ENCODE results near the gene PAQR5.
A peak's percentile ranks its signal among the peaks of the same experiment; 100 is the strongest.

PAQR5 gene

GRCh38 chr15:69454953-69455352, 156.2 kb downstream of the PAQR5 start:
- Histone ChIP-seq H3K4me2 (ENCODE audit: low read length) (peak overlapping the region; percentile 93), H3K36me3 (ENCODE audit: insufficient read depth, low read length) (peaks cover 48% of the 10 kb centered on the region), H3K4me1 (ENCODE audit: insufficient read depth, low read length, severe bottlenecking) (peaks cover 28% of the 10 kb centered on the region), H3K9ac (ENCODE audit: low read length) (no peak overlapping the region; the same call in 1 of the 2 replicates), H3K27ac (ENCODE audit: low read depth, low read length, poor library complexity, severe bottlenecking) (no peak overlapping the region), H4K20me1 (ENCODE audit: insufficient read depth, low read length) (no peaks in the 10 kb centered on the region), H3F3A (ENCODE audit: insufficient read depth, low read length) (peaks cover 16% of the 10 kb centered on the region), H3K79me2 (ENCODE audit: insufficient read depth, low read length) (peaks cover 25% of the 10 kb centered on the region), H3K27me3 (ENCODE audit: insufficient read depth, low read length) (no peaks in the 10 kb centered on the region), H3K9me3 (ENCODE audit: low read length) (no peaks in the 10 kb centered on the region), H3K9me2 (ENCODE audit: low read depth, low read length) (no peaks in the 10 kb centered on the region), H2AFZ (ENCODE audit: low read length) (no peak overlapping the region), H3K4me3 (ENCODE audit: low read depth, low read length, poor library complexity, severe bottlenecking) (peak overlapping the region; percentile 100)
- TF ChIP-seq EZH2 (IDR thresholded peaks at IDR 0.05; ENCODE audit: borderline replicate concordance, low read length) (no peak), CTCF (IDR thresholded peaks at IDR 0.05; ENCODE audit: low read length) (no peak)

- no peaks in the 10 kb centered on the region for H3K9me2 ChIP-seq (ENCODE audit: low read depth, low read length)
- TF ChIP-seq EZH2 (IDR thresholded peaks at IDR 0.05; ENCODE audit: borderline replicate concordance, low read length) (no peak), CTCF (IDR thresholded peaks at IDR 0.05; ENCODE audit: low read length) (no peak)
- H2AFZ ChIP-seq (ENCODE audit: low read length), result no peak overlapping the region
- no peak overlapping the region for H3K27ac ChIP-seq (ENCODE audit: low read depth, low read length, poor library complexity, severe bottlenecking)
- H3K9me3 ChIP-seq (ENCODE audit: low read length), result no peaks in the 10 kb centered on the region
- no peak overlapping the region for H3K9ac ChIP-seq (ENCODE audit: low read length)
- H3K36me3 ChIP-seq (ENCODE audit: insufficient read depth, low read length), result peaks cover 48% of the 10 kb centered on the region
- H3K4me3 ChIP-seq (ENCODE audit: low read depth, low read length, poor library complexity, severe bottlenecking), result no peak overlapping the region
- peaks cover 16% of the 10 kb centered on the region for H3F3A ChIP-seq (ENCODE audit: insufficient read depth, low read length)
- H3K4me1 ChIP-seq (ENCODE audit: insufficient read depth, low read length, severe bottlenecking), result peaks cover 26% of the 10 kb centered on the region
- H3K27me3 ChIP-seq (ENCODE audit: insufficient read depth, low read length), result no peaks in the 10 kb centered on the region
- no peaks in the 10 kb centered on the region for H4K20me1 ChIP-seq (ENCODE audit: insufficient read depth, low read length)
- H3K79me2 ChIP-seq (ENCODE audit: insufficient read depth, low read length), result peaks cover 25% of the 10 kb centered on the region
- no peak overlapping the region for H3K4me2 ChIP-seq (ENCODE audit: low read length)
Measured at GRCh38 chr15:69456208-69457166, 157.8 kb downstream of the PAQR5 start.

All from OCI-LY1 (cell line).